ENCODE data around the gene PCDH7. TPM values are rescaled to one million over a fixed set of nuclear protein-coding genes. Genes with fewer than 3 reads are reported as not detected.
A peak's percentile ranks its signal among the peaks of the same experiment; 100 is the strongest.

Gene PCDH7
- 16.3 and 19.1 TPM in 2 replicates for total RNA-seq (2022)
- Bru-seq, nascent RNA = percentile 73 among the genes with signal in this experiment
- BruChase-seq, experiment 1, labeled RNA remaining after a 2-hour chase = percentile 87 among the genes with signal in this experiment
- BruChase-seq, experiment 2, labeled RNA remaining after a 6-hour chase = percentile 77 among the genes with signal in this experiment
- long read RNA-seq, full-length matches to known transcripts = 16 of 18 reads
- long read RNA-seq, partial matches to known transcripts = 0 of 18 reads
- long read RNA-seq, other reads (novel, unspliced or antisense) = 2 of 18 reads

- Histone ChIP-seq H3K9me3 (no peaks in the 10 kb centered on the region), H3K4me1 (peaks cover 3% of the 10 kb centered on the region; the same call in 1 of the 2 replicates), H3K27me3 (replicated peaks; ENCODE audit: control insufficient read depth, insufficient read depth, low read length) (no peaks in the 10 kb centered on the region), H3K36me3 (ENCODE audit: control insufficient read depth, insufficient read depth, low read length) (no peaks in the 10 kb centered on the region), H3K4me3 (ENCODE audit: low read depth, low read length) (peak within 1 kb of the TSS; percentile 58)
- DNase-seq = peak; percentile 44 to 61
- no peaks in the 10 kb centered on the region for H3K4me1 Mint-ChIP-seq (ENCODE audit: low read depth, unreplicated experiment)
- ChIA-PET POLR2A (interaction anchor here (1.4 kb wide), 1 partner anchor 147 kb away, joined by 3 read pairs; no protein-coding TSS in a partner anchor), CTCF (interaction anchor here (0.6 kb wide), 1 partner anchor 656 kb away, joined by 6 read pairs; no protein-coding TSS in a partner anchor)
- H3K27ac Mint-ChIP-seq (ENCODE audit: unreplicated experiment) = peak within 1 kb of the TSS; percentile 85
- H3K27me3 Mint-ChIP-seq (ENCODE audit: insufficient read depth, unreplicated experiment) = no peaks in the 10 kb centered on the region
- intact Hi-C loops (cut with micrococcal nuclease; ENCODE audit: unreplicated experiment) = no loop called here
- H3K4me3 Mint-ChIP-seq (ENCODE audit: unreplicated experiment) = peak within 1 kb of the TSS; percentile 87
- BruUV-seq (replicated peaks) = no TSS peak
- H3K9me3 Mint-ChIP-seq (ENCODE audit: unreplicated experiment) = no peaks in the 10 kb centered on the region
- peaks cover 52% of the 10 kb centered on the region for H3K36me3 Mint-ChIP-seq (ENCODE audit: insufficient read depth, unreplicated experiment)
- no peak for TF ChIP-seq CTCF (IDR thresholded peaks at IDR 0.05; ENCODE audit: insufficient read depth in 1 of 2, low read depth in 1 of 2, low read length in 1 of 2, severe bottlenecking in 1 of 2, unreplicated experiment in 1 of 2)
Measured at GRCh38 chr4:30720021-30720660, at the start of gene PCDH7. TSS of gene PCDH7 (plus strand) at chr4:30720369. CDS start at chr4:30721423, 1,054 bp downstream.

GRCh38 chr4:30671926-30672448 lies 48.2 kb upstream of the PCDH7 start:
- H3K27me3 Mint-ChIP-seq (ENCODE audit: insufficient read depth, unreplicated experiment) = no peaks in the 10 kb centered on the region
- intact Hi-C loops (cut with micrococcal nuclease; ENCODE audit: unreplicated experiment) = loop anchor here (1.0 kb wide), 1 partner anchor 292 kb away; no protein-coding TSS in a partner anchor
- Histone ChIP-seq H3K4me1 (no peaks in the 10 kb centered on the region), H3K27me3 (replicated peaks; ENCODE audit: control insufficient read depth, insufficient read depth, low read length) (no peaks in the 10 kb centered on the region), H3K4me3 (ENCODE audit: low read depth, low read length) (no peak overlapping the region), H3K9me3 (no peaks in the 10 kb centered on the region), H3K36me3 (ENCODE audit: control insufficient read depth, insufficient read depth, low read length) (no peaks in the 10 kb centered on the region)
- H3K27ac Mint-ChIP-seq (ENCODE audit: unreplicated experiment) = no peak overlapping the region
- no peaks in the 10 kb centered on the region for H3K4me1 Mint-ChIP-seq (ENCODE audit: low read depth, unreplicated experiment)
- BruUV-seq (replicated peaks) = no TSS peak
- ChIA-PET POLR2A (no interaction called here), CTCF (no interaction called here)
- DNase-seq = no peak
- no peak for TF ChIP-seq CTCF (IDR thresholded peaks at IDR 0.05; ENCODE audit: insufficient read depth in 1 of 2, low read depth in 1 of 2, low read length in 1 of 2, severe bottlenecking in 1 of 2, unreplicated experiment in 1 of 2)
- H3K36me3 Mint-ChIP-seq (ENCODE audit: insufficient read depth, unreplicated experiment) = no peaks in the 10 kb centered on the region
- H3K4me3 Mint-ChIP-seq (ENCODE audit: unreplicated experiment) = no peak overlapping the region
- peaks cover 2% of the 10 kb centered on the region for H3K9me3 Mint-ChIP-seq (ENCODE audit: unreplicated experiment)

- no peaks in the 10 kb centered on the region for H3K4me1 Mint-ChIP-seq (ENCODE audit: low read depth, unreplicated experiment)
- no peak overlapping the region for H3K27ac Mint-ChIP-seq (ENCODE audit: unreplicated experiment)
- no peak overlapping the region for H3K4me3 Mint-ChIP-seq (ENCODE audit: unreplicated experiment)
- CTCF ChIA-PET = no interaction called here
- no peak for TF ChIP-seq CTCF (IDR thresholded peaks at IDR 0.05; ENCODE audit: insufficient read depth in 1 of 2, low read depth in 1 of 2, low read length in 1 of 2, severe bottlenecking in 1 of 2, unreplicated experiment in 1 of 2)
- Histone ChIP-seq H3K9me3 (no peaks in the 10 kb centered on the region), H3K27me3 (replicated peaks; ENCODE audit: control insufficient read depth, insufficient read depth, low read length) (no peaks in the 10 kb centered on the region), H3K36me3 (ENCODE audit: control insufficient read depth, insufficient read depth, low read length) (no peaks in the 10 kb centered on the region), H3K4me3 (ENCODE audit: low read depth, low read length) (no peak overlapping the region), H3K4me1 (no peaks in the 10 kb centered on the region)
- BruUV-seq (replicated peaks) = no TSS peak
- H3K27me3 Mint-ChIP-seq (ENCODE audit: insufficient read depth, unreplicated experiment) = no peaks in the 10 kb centered on the region
- intact Hi-C loops (cut with micrococcal nuclease; ENCODE audit: unreplicated experiment) = no loop called here
- H3K36me3 Mint-ChIP-seq (ENCODE audit: insufficient read depth, unreplicated experiment) = no peaks in the 10 kb centered on the region
- POLR2A ChIA-PET = no interaction called here
- H3K9me3 Mint-ChIP-seq (ENCODE audit: unreplicated experiment) = no peaks in the 10 kb centered on the region
- DNase-seq = no peak
Measured at GRCh38 chr4:30696191-30696590, 24.0 kb upstream of the PCDH7 start.
